ENCODE results near the gene KRTAP12-1. TPM values are rescaled to one million over a fixed set of nuclear protein-coding genes. Genes with fewer than 3 reads are reported as not detected.

KRTAP12-1 gene
- total RNA-seq, 1 donor from 2014 or later = not detected

GRCh38 chr21:44711327-44712202 is 29.6 kb upstream of the KRTAP12-1 start, which contains the start of gene TSPEAR:
TSPEAR (minus strand) TSS chr21:44711572; CDS start chr21:44711514, 58 bp downstream.
- Histone ChIP-seq H3K27me3 (ENCODE audit: low read depth) (peaks cover 82% of the 10 kb centered on the region), H3K9me3 (replicated peaks) (no peaks in the 10 kb centered on the region), H3K27ac (replicated peaks) (peak within 1 kb of the TSS; percentile 58), H3K4me1 (peaks cover 58% of the 10 kb centered on the region), H3K36me3 (no peaks in the 10 kb centered on the region), H3K4me3 (peak within 1 kb of the TSS; percentile 53)
- intact Hi-C loops (cut with micrococcal nuclease) = no loop called here
- TF ChIP-seq, protein P1, sequence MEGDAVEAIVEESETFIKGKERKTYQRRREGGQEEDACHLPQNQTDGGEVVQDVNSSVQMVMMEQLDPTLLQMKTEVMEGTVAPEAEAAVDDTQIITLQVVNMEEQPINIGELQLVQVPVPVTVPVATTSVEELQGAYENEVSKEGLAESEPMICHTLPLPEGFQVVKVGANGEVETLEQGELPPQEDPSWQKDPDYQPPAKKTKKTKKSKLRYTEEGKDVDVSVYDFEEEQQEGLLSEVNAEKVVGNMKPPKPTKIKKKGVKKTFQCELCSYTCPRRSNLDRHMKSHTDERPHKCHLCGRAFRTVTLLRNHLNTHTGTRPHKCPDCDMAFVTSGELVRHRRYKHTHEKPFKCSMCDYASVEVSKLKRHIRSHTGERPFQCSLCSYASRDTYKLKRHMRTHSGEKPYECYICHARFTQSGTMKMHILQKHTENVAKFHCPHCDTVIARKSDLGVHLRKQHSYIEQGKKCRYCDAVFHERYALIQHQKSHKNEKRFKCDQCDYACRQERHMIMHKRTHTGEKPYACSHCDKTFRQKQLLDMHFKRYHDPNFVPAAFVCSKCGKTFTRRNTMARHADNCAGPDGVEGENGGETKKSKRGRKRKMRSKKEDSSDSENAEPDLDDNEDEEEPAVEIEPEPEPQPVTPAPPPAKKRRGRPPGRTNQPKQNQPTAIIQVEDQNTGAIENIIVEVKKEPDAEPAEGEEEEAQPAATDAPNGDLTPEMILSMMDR (IDR thresholded peaks at IDR 0.05; ENCODE audit: borderline replicate concordance) = no peak
- no peak for DNase-seq

- TF ChIP-seq, protein P1 (IDR thresholded peaks at IDR 0.05; ENCODE audit: borderline replicate concordance) = no peak
- H3K36me3 ChIP-seq = no peaks in the 10 kb centered on the region
- H3K4me1 ChIP-seq = peaks cover 59% of the 10 kb centered on the region
- intact Hi-C loops (cut with micrococcal nuclease) = no loop called here
- peak overlapping the region; percentile 58 for H3K27ac ChIP-seq (replicated peaks)
- peaks cover 89% of the 10 kb centered on the region for H3K27me3 ChIP-seq (ENCODE audit: low read depth)
- no peaks in the 10 kb centered on the region for H3K9me3 ChIP-seq (replicated peaks)
- no peak for DNase-seq
- peak overlapping the region; percentile 53 for H3K4me3 ChIP-seq
These were observed 28.9 kb upstream of the KRTAP12-1 start for GRCh38 chr21:44710756-44711326.

DNA sequence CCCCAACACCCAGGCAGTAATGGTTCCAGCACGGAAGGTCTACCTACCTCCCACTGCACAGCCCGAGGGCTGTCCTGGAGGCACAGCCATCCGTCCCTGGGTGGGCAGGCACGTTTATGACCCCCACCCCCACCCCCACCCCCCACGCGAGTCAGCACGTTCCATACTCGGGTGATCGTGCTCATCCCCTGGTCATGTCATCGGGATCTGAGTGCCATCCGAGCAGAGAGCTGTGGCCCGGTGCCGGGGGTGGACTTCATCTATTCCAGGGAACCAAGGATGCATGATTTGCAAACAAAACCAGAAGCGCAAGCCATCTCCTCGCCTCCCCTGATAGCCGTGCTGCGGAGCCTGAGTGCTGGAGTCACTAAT is 28.3 kb upstream of the KRTAP12-1 start:
- Histone ChIP-seq H3K4me1 (peaks cover 56% of the 10 kb centered on the region), H3K9me3 (replicated peaks) (no peaks in the 10 kb centered on the region), H3K36me3 (no peaks in the 10 kb centered on the region), H3K4me3 (peak overlapping the region; percentile 53), H3K27ac (replicated peaks) (peak overlapping the region; percentile 58), H3K27me3 (ENCODE audit: low read depth) (peaks cover 93% of the 10 kb centered on the region)
- intact Hi-C loops (cut with micrococcal nuclease) = no loop called here
- TF ChIP-seq, protein P1 (IDR thresholded peaks at IDR 0.05; ENCODE audit: borderline replicate concordance) = no peak
- DNase-seq = no peak

- no peaks in the 10 kb centered on the region for H3K9me3 ChIP-seq (replicated peaks)
- no peaks in the 10 kb centered on the region for H3K36me3 ChIP-seq
- TF ChIP-seq, protein P1 (IDR thresholded peaks at IDR 0.05; ENCODE audit: borderline replicate concordance) = no peak
- peak overlapping the region; percentile 58 for H3K27ac ChIP-seq (replicated peaks)
- peaks cover 56% of the 10 kb centered on the region for H3K4me1 ChIP-seq
- no peak for DNase-seq
- H3K27me3 ChIP-seq (ENCODE audit: low read depth) = peaks cover 98% of the 10 kb centered on the region
- intact Hi-C loops (cut with micrococcal nuclease) = no loop called here
- peak overlapping the region; percentile 53 for H3K4me3 ChIP-seq
These were observed 27.7 kb upstream of the KRTAP12-1 start for GRCh38 chr21:44709426-44710293.

- H3K27ac ChIP-seq (replicated peaks) = peak overlapping the region; percentile 58
- intact Hi-C loops (cut with micrococcal nuclease) = no loop called here
- peaks cover 56% of the 10 kb centered on the region for H3K4me1 ChIP-seq
- H3K36me3 ChIP-seq = no peaks in the 10 kb centered on the region
- TF ChIP-seq, protein P1 (IDR thresholded peaks at IDR 0.05; ENCODE audit: borderline replicate concordance) = no peak
- peak overlapping the region; percentile 53 for H3K4me3 ChIP-seq
- H3K27me3 ChIP-seq (ENCODE audit: low read depth) = peaks cover 98% of the 10 kb centered on the region
- H3K9me3 ChIP-seq (replicated peaks) = no peaks in the 10 kb centered on the region
- no peak for DNase-seq
These were observed 27.0 kb upstream of the KRTAP12-1 start for GRCh38 chr21:44708866-44709425.

All from left ventricle myocardium inferior (tissue), 1 donor.